K562 (cell line): Measurements from ENCODE around the gene RMC1. TPM values are rescaled to one million over a fixed set of nuclear protein-coding genes. Genes with fewer than 3 reads are reported as not detected.

ENCODE experiments used
- BRD9 ChIP-seq: fragments of 450-650 bp; IDR thresholded peaks from 2 replicates; pipeline ENCODE4 v1.6.1; 2018; ENCODE audit warnings: low read depth; ENCODE audit not compliant: partially characterized antibody
- CAMTA2 ChIP-seq: fragments of 250-450 bp; sonication (Bioruptor Pico); conservative IDR thresholded peaks from 2 replicates; pipeline ENCODE4 v1.5.1; 2022
- GTF2A2 ChIP-seq: IDR thresholded peaks from 2 replicates; pipeline ENCODE4 v1.6.1; 2016; ENCODE audit warnings: mild to moderate bottlenecking, missing genetic modification characterization, missing compliant biosample characterization
- HDAC1 ChIP-seq, 2 experiments: fragments of 450-650 bp; IDR thresholded peaks; 2 replicates each; pipeline ENCODE4 v1.6.1; 2016 to 2017; ENCODE audit warnings: inconsistent platforms in 1 of 2, mild to moderate bottlenecking in 1 of 2, moderate library complexity in 1 of 2
- HMGN3 ChIP-seq: IDR thresholded peaks from 2 replicates; pipeline ENCODE4 v1.6.1; 2011; ENCODE audit warnings: borderline replicate concordance, low read depth, mild to moderate bottlenecking, mixed read lengths, low read length; ENCODE audit not compliant: insufficient read length; ENCODE audit errors: extremely low read depth
- JUN ChIP-seq, 2 experiments: sonication (generic) in 1 of 2; formaldehyde crosslinking in 1 of 2; IDR thresholded peaks; 2 replicates each; pipeline versions ENCODE4 v1.6.1 to v1.8.0; 2012 to 2022; ENCODE audit warnings: borderline replicate concordance in 2 of 2, mild to moderate bottlenecking in 2 of 2, improper control_type of control experiment in 1 of 2, low read depth in 1 of 2, low read length in 1 of 2, missing genetic modification reagents in 1 of 2
- MBD1 ChIP-seq: fragments of 250-450 bp; sonication (Bioruptor Pico); IDR thresholded peaks from 2 replicates; pipeline ENCODE4 v1.8.0; 2022; ENCODE audit warnings: inconsistent platforms
- MBD2 ChIP-seq: sonication (generic); IDR thresholded peaks from 2 replicates; pipeline ENCODE4 v1.6.1; 2016; ENCODE audit warnings: low read depth, borderline replicate concordance
- NR1H2 ChIP-seq: sonication (generic); formaldehyde crosslinking; IDR thresholded peaks from 2 replicates; pipeline ENCODE4 v1.4.0; 2020; ENCODE audit warnings: mild to moderate bottlenecking, missing genetic modification reagents
- RB1 ChIP-seq: fragments of 450-650 bp; IDR thresholded peaks from 2 replicates; pipeline ENCODE4 v1.6.1; 2017; ENCODE audit warnings: low read depth, mild to moderate bottlenecking
- RBBP5 ChIP-seq: fragments of 200-600 bp; sonication (generic); IDR thresholded peaks from 2 replicates; pipeline ENCODE4 v1.6.1; 2012; ENCODE audit warnings: borderline replicate concordance, mild to moderate bottlenecking, low read length, control low read depth, inconsistent platforms; ENCODE audit not compliant: insufficient read depth, poor library complexity, severe bottlenecking
- RFX7 ChIP-seq: fragments of 250-450 bp; sonication (Bioruptor Pico); IDR thresholded peaks from 2 replicates; pipeline ENCODE4 v1.5.1; 2021; ENCODE audit warnings: mild to moderate bottlenecking
- SIX5 ChIP-seq, 2 experiments: IDR thresholded peaks; 2 replicates each; pipeline ENCODE4 v1.6.1; 2011; ENCODE audit warnings: low read length in 2 of 2, borderline replicate concordance in 1 of 2, low read depth in 1 of 2, mild to moderate bottlenecking in 1 of 2, moderate library complexity in 1 of 2; ENCODE audit not compliant: insufficient read depth in 1 of 2
- SMARCB1 ChIP-seq: IDR thresholded peaks from 2 replicates; pipeline ENCODE4 v1.6.1; 2011; ENCODE audit warnings: improper control_type of control experiment, low read depth; ENCODE audit not compliant: insufficient read length
- SREBF2 ChIP-seq: sonication (generic); formaldehyde crosslinking; IDR thresholded peaks from 2 replicates; pipeline ENCODE4 v1.4.0; 2020; ENCODE audit warnings: mild to moderate bottlenecking, missing genetic modification reagents
- TCF7L2 ChIP-seq: fragments of 150-350 bp; IDR thresholded peaks from 2 replicates; pipeline ENCODE4 v1.6.1; 2016; ENCODE audit warnings: low read depth, mild to moderate bottlenecking, low read length, moderate library complexity
- ZC3H11A ChIP-seq: IDR thresholded peaks from 2 replicates; pipeline ENCODE4 v1.6.1; 2012; ENCODE audit warnings: low read depth, low read length, improper control_type of control experiment
- ZNF407 ChIP-seq: fragments of 450-650 bp; IDR thresholded peaks from 2 replicates; pipeline ENCODE4 v1.6.1; 2016; ENCODE audit warnings: low read depth
- ZNF644 ChIP-seq: fragments of 200-800 bp; sonication (Bioruptor generic); IDR thresholded peaks from 2 replicates; pipeline ENCODE4 v1.6.1; 2016; ENCODE audit warnings: low read depth, missing genetic modification characterization, missing compliant biosample characterization
- polyA plus RNA-seq, 8 experiments: library from polyadenylated mRNA; depleted of rRNA in 4 of 8; stranded (reverse) in 5 of 8; unstranded in 3 of 8; fragments of >200 nt; fragmentation: Nextera tagmentation in 2 of 8; fragmentation: Illumina TruSeq in 1 of 8; extraction: Ambion mirVana in 2 of 8; extraction: Trizol in 1 of 8; gene quantifications; 2 replicates each; pipeline versions ENCODE4 v1.2.1 to v1.2.3, GENCODE V29; 2011 to 2014; ENCODE audit warnings: inconsistent platforms in 1 of 8, missing spikeins in 1 of 8
- total RNA-seq, 7 experiments: library from RNA; depleted of rRNA in 6 of 7; stranded (reverse); fragments of >200 nt in 6 of 7; fragmentation: Illumina TruSeq in 2 of 7; extraction: Trizol in 2 of 7; gene quantifications; 2 replicates each; pipeline versions ENCODE4 v1.2.1 to v1.2.3, GENCODE V29; 2011 to 2021; ENCODE audit warnings: low replicate concordance in 1 of 7

The RMC1 gene
- total and polyA plus RNA-seq, 9 of the 15 experiments (the other 6 are each of a cell fraction or from before 2014, with no cell fraction given), result 7.5 to 42.4 (median 35.5) TPM

- TF ChIP-seq RB1 (no peak), SREBF2 (no peak), MBD1 (CRISPR knock-in tag) (no peak), MBD2 (no peak), NR1H2 (CRISPR knock-in tag) (no peak), SMARCB1 (no peak), BRD9 (no peak), ZC3H11A (no peak), HDAC1 (IDR thresholded peaks at IDR 0.05) (peak in 1 of 2 experiments; percentile 67; a peak in 2 of 4 replicates), GTF2A2 (tag) (no peak), TCF7L2 (no peak), ZNF644 (no peak), RBBP5 (peak; percentile 33), ZNF407 (no peak), RFX7 (CRISPR knock-in tag) (no peak), HMGN3 (peak; percentile 70), CAMTA2 (no peak), JUN (IDR thresholded peaks at IDR 0.05; ENCODE audit: borderline replicate concordance, low read depth, low read length) (no peak), JUN (CRISPR knock-in tag; IDR thresholded peaks at IDR 0.05; ENCODE audit: borderline replicate concordance) (no peak), SIX5 (IDR thresholded peaks at IDR 0.05; ENCODE audit: borderline replicate concordance in 1 of 2, insufficient read depth in 1 of 2, low read depth in 1 of 2, low read length in 2 of 2) (no peak)
Measured at GRCh38 chr18:23540867-23541266, 37.6 kb downstream of the RMC1 start (continued).
